Caco-2 (cell line): ENCODE results near the gene KLHL2. TPM values are rescaled to one million over a fixed set of nuclear protein-coding genes. Genes with fewer than 3 reads are reported as not detected.

Experiments
- BruUV-seq: library from RNA; stranded (reverse); fragments of 400-500 nt; replicated peaks from 2 replicates; lab custom pipeline; 2021; lab: Mats Ljungman, UMichigan
- CTCF ChIA-PET: fragments of 300-600 bp; sonication (Branson Sonifier 250); formaldehyde crosslinking; loops from one replicate; lab custom pipeline; 2022; ENCODE audit warnings: antibody characterized with exemption; lab: Charles Lee
- POLR2A ChIA-PET: fragments of 300-600 bp; sonication (Branson Sonifier 250); formaldehyde crosslinking; loops from one replicate; lab custom pipeline; 2022; ENCODE audit warnings: antibody characterized with exemption; lab: Charles Lee
- DNase-seq, 2 experiments: peaks; one replicate each; pipeline versions ENCODE4 v3.0.0 to v3.0.0-alpha.2; 2020 to 2022
- H3K27me3 ChIP-seq: replicated peaks from 2 replicates; pipeline ENCODE4 v1.6.0; 2011; ENCODE audit warnings: low read length; ENCODE audit not compliant: control insufficient read depth, insufficient read depth
- H3K36me3 ChIP-seq: 2 replicates; pipeline ENCODE4 v1.5.1; 2011; ENCODE audit warnings: low read length; ENCODE audit not compliant: control insufficient read depth, insufficient read depth
- H3K4me1 ChIP-seq: fragments of 250-450 bp; sonication (Bioruptor Pico); 2 replicates; pipeline ENCODE4 v1.5.1; 2020; ENCODE audit warnings: mild to moderate bottlenecking
- H3K4me3 ChIP-seq: 2 replicates; pipeline ENCODE4 v1.5.1; 2011; ENCODE audit warnings: low read depth, mild to moderate bottlenecking, control low read depth, low read length
- H3K9me3 ChIP-seq: fragments of 250-450 bp; sonication (Bioruptor Pico); 2 replicates; pipeline ENCODE4 v1.5.1; 2020; ENCODE audit warnings: mild to moderate bottlenecking, moderate library complexity
- H3K27ac Mint-ChIP-seq: one replicate; pipeline ENCODE4 v1.8.0; 2022; ENCODE audit warnings: mixed read lengths; ENCODE audit not compliant: unreplicated experiment
- H3K27me3 Mint-ChIP-seq: one replicate; pipeline ENCODE4 v1.8.0; 2022; ENCODE audit warnings: mixed read lengths; ENCODE audit not compliant: insufficient read depth, unreplicated experiment
- H3K36me3 Mint-ChIP-seq: one replicate; pipeline ENCODE4 v1.8.0; 2022; ENCODE audit warnings: mild to moderate bottlenecking, mixed read lengths; ENCODE audit not compliant: insufficient read depth, unreplicated experiment
- H3K4me1 Mint-ChIP-seq: one replicate; pipeline ENCODE4 v1.8.0; 2022; ENCODE audit warnings: low read depth, mixed read lengths; ENCODE audit not compliant: unreplicated experiment
- H3K4me3 Mint-ChIP-seq: one replicate; pipeline ENCODE4 v1.8.0; 2022; ENCODE audit warnings: mild to moderate bottlenecking, moderate library complexity, mixed read lengths; ENCODE audit not compliant: unreplicated experiment
- H3K9me3 Mint-ChIP-seq: one replicate; pipeline ENCODE4 v1.8.0; 2022; ENCODE audit warnings: mixed read lengths; ENCODE audit not compliant: unreplicated experiment
- CTCF ChIP-seq, 2 experiments: fragments of 200-600 bp in 1 of 2; IDR thresholded peaks; 1 replicate in 1 of 2; 2 replicates in 1 of 2; pipeline versions ENCODE4 v1.5.1 to v1.8.0; 2011 to 2022; ENCODE audit warnings: antibody characterized with exemption in 1 of 2, control low read depth in 1 of 2, inconsistent platforms in 1 of 2, low read depth in 1 of 2, low read length in 1 of 2, mild to moderate bottlenecking in 1 of 2, moderate library complexity in 1 of 2; ENCODE audit not compliant: insufficient read depth in 1 of 2, severe bottlenecking in 1 of 2, unreplicated experiment in 1 of 2
- intact Hi-C: fragments of 100-400 bp; cut with micrococcal nuclease; formaldehyde crosslinking; loops from one replicate; pipeline ENCODE4 v1.10.0; 2022; ENCODE audit not compliant: unreplicated experiment
- total RNA-seq: library from RNA; stranded (reverse); gene quantifications from 2 replicates; pipeline ENCODE4 v1.2.3, GENCODE V29; 2022

The KLHL2 gene
- total RNA-seq, 1 experiment from 2014 or later = 15.9 TPM

GRCh38 chr4:165370530-165370929, 163.2 kb downstream of the KLHL2 start:
- no peak overlapping the region for H3K27ac Mint-ChIP-seq
- no peaks in the 10 kb centered on the region for H3K9me3 Mint-ChIP-seq
- Histone ChIP-seq H3K9me3 (no peaks in the 10 kb centered on the region), H3K27me3 (no peaks in the 10 kb centered on the region), H3K36me3 (no peaks in the 10 kb centered on the region), H3K4me3 (no peak overlapping the region), H3K4me1 (no peaks in the 10 kb centered on the region)
- no peak overlapping the region for H3K4me3 Mint-ChIP-seq
- H3K4me1 Mint-ChIP-seq = no peaks in the 10 kb centered on the region
- ChIA-PET POLR2A (no interaction called here), CTCF (no interaction called here)
- no peaks in the 10 kb centered on the region for H3K36me3 Mint-ChIP-seq
- TF ChIP-seq CTCF (IDR thresholded peaks at IDR 0.05; ENCODE audit: insufficient read depth in 1 of 2, low read depth in 1 of 2, low read length in 1 of 2, severe bottlenecking in 1 of 2, unreplicated experiment in 1 of 2) = no peak
- BruUV-seq = no TSS peak
- no peak for DNase-seq
- intact Hi-C loops = no loop called here
- H3K27me3 Mint-ChIP-seq = peaks cover 12% of the 10 kb centered on the region

Other genes starting within 250 kb of the KLHL2 start
- not detected in 2 replicates for gene TRIM61, start 229.9 kb upstream of the KLHL2 start, total RNA-seq
- not detected in 2 replicates for gene TRIM60, start 175.6 kb upstream of the KLHL2 start, total RNA-seq
- gene TRIM75, start 153.7 kb upstream of the KLHL2 start, total RNA-seq = not detected in 2 replicates
- gene TMEM192, start 94.7 kb upstream of the KLHL2 start, total RNA-seq = 18.6 and 19.4 TPM in 2 replicates
- 80.5 and 91.1 TPM in 2 replicates for gene MSMO1, start 120.1 kb downstream of the KLHL2 start, total RNA-seq
- gene CPE, start 171.4 kb downstream of the KLHL2 start, total RNA-seq = 4.6 and 5.9 TPM in 2 replicates